Measurements from ENCODE around the gene DDR1.
"Not testable (repeated sequence)": the region's sequence is repeated elsewhere in the genome, so short reads cannot be mapped to it uniquely, and the experiment has no call there.

DDR1 gene

DNA sequence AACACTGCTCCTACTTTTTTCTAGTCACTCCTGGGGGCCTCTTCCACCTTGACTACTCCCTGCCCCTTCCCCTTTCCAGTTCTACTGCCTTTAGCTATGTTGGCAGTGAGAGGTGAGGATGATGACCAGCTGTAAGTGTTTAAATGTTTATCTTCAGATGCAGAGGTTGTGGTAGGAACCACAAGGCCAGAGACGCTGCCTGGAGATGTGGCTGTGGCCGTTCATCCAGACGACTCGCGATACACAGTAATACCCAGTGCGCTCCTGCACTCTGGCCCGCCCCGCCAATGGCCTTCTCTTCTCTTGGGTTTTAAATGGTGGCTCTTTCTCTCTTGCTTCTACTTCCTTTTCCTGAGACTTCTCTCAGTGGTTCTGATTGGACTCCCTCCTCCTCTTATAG, 34.4 kb downstream of the DDR1 start:
- no peak for DNase-seq (ENCODE audit: low spot score)
- Mint-ChIP-seq H3K36me3 (ENCODE audit: low read depth) (peaks cover 31% of the 10 kb centered on the region), H3K4me3 (no peak overlapping the region), H3K27ac (no peak overlapping the region), H3K4me1 (ENCODE audit: low read depth) (peaks cover 21% of the 10 kb centered on the region), H3K27me3 (ENCODE audit: low read depth) (no peaks in the 10 kb centered on the region), H3K9me3 (no peaks in the 10 kb centered on the region)

- H3K27ac Mint-ChIP-seq, result no peak overlapping the region
- H3K36me3 Mint-ChIP-seq (ENCODE audit: low read depth), result peaks cover 33% of the 10 kb centered on the region
- no peaks in the 10 kb centered on the region for H3K9me3 Mint-ChIP-seq
- H3K4me1 Mint-ChIP-seq (ENCODE audit: low read depth), result no peaks in the 10 kb centered on the region
- no peaks in the 10 kb centered on the region for H3K27me3 Mint-ChIP-seq (ENCODE audit: low read depth)
- no peak overlapping the region for H3K4me3 Mint-ChIP-seq
- DNase-seq (ENCODE audit: low spot score), result no peak
Observed at GRCh38 chr6:30922447-30922852, 38.1 kb downstream of the DDR1 start.

- not testable (repeated sequence) for H3K27ac Mint-ChIP-seq; H3K27me3 Mint-ChIP-seq (ENCODE audit: low read depth); H3K4me1 Mint-ChIP-seq (ENCODE audit: low read depth); H3K9me3 Mint-ChIP-seq; H3K4me3 Mint-ChIP-seq; DNase-seq (ENCODE audit: low spot score)
- peaks cover 38% of the 10 kb centered on the region for H3K36me3 Mint-ChIP-seq (ENCODE audit: low read depth)
Observed at GRCh38 chr6:30924040-30924627, 39.8 kb downstream of the DDR1 start.

GRCh38 chr6:30926644-30927043, 42.3 kb downstream of the DDR1 start:
- no peak overlapping the region for H3K4me3 Mint-ChIP-seq
- peaks cover 25% of the 10 kb centered on the region for H3K36me3 Mint-ChIP-seq (ENCODE audit: low read depth)
- no peaks in the 10 kb centered on the region for H3K4me1 Mint-ChIP-seq (ENCODE audit: low read depth)
- no peak overlapping the region for H3K27ac Mint-ChIP-seq
- H3K9me3 Mint-ChIP-seq, result peaks cover 7% of the 10 kb centered on the region
- no peak for DNase-seq (ENCODE audit: low spot score)
- H3K27me3 Mint-ChIP-seq (ENCODE audit: low read depth), result no peaks in the 10 kb centered on the region

GRCh38 chr6:30927080-30927479, 42.8 kb downstream of the DDR1 start:
- H3K27ac Mint-ChIP-seq; H3K4me1 Mint-ChIP-seq (ENCODE audit: low read depth); H3K9me3 Mint-ChIP-seq; H3K27me3 Mint-ChIP-seq (ENCODE audit: low read depth); DNase-seq (ENCODE audit: low spot score); H3K4me3 Mint-ChIP-seq: not testable (repeated sequence)
- H3K36me3 Mint-ChIP-seq (ENCODE audit: low read depth), result peaks cover 25% of the 10 kb centered on the region

DNA sequence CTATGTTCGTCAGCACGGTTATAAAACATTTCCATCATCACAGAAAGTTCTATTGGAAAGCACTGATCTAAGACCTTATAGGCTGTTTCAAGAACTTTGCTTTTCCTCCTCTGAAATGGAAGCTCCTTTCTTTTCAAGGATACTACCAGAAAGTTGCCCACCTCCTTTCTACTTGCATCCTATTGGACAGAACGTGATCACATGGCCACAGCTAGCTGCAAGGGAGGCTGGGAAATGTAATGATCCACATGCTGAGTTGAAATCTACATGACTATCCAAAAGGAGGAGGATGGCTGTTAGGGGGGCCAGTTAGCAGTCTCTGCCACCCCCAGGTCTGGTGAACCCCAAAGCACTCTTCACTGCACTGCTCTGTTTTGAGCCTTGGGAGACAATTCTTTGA, 44.4 kb downstream of the DDR1 start:
- H3K36me3 Mint-ChIP-seq (ENCODE audit: low read depth), result peaks cover 16% of the 10 kb centered on the region
- H3K27me3 Mint-ChIP-seq (ENCODE audit: low read depth), result no peaks in the 10 kb centered on the region
- H3K9me3 Mint-ChIP-seq, result peaks cover 7% of the 10 kb centered on the region
- no peak overlapping the region for H3K27ac Mint-ChIP-seq
- H3K4me1 Mint-ChIP-seq (ENCODE audit: low read depth), result no peaks in the 10 kb centered on the region
- DNase-seq (ENCODE audit: low spot score), result no peak
- H3K4me3 Mint-ChIP-seq, result no peak overlapping the region

DNA sequence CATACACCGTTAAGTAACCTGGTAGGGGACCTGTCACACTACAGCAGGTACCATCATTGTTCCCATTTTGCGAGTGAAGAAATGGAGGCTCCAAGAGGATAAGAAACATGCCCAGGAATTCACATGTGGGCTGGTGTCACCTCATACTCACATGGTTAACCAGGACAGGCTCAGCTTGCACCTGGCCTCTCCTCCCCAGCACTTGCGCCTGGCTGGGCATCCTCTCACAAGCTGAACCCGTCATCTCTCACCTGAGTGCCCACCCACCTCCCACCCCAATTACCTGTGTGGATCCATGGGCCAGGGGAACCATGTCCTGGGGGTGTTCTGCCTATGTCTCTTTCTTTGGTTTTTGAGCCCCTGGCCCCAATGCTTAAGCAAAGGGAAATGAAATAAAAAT, 46.2 kb downstream of the DDR1 start:
- Mint-ChIP-seq H3K36me3 (ENCODE audit: low read depth) (peaks cover 10% of the 10 kb centered on the region), H3K4me1 (ENCODE audit: low read depth) (no peaks in the 10 kb centered on the region), H3K9me3 (peaks cover 7% of the 10 kb centered on the region), H3K4me3 (no peak overlapping the region), H3K27me3 (ENCODE audit: low read depth) (peaks cover 3% of the 10 kb centered on the region), H3K27ac (no peak overlapping the region)
- no peak for DNase-seq (ENCODE audit: low spot score)

DNA sequence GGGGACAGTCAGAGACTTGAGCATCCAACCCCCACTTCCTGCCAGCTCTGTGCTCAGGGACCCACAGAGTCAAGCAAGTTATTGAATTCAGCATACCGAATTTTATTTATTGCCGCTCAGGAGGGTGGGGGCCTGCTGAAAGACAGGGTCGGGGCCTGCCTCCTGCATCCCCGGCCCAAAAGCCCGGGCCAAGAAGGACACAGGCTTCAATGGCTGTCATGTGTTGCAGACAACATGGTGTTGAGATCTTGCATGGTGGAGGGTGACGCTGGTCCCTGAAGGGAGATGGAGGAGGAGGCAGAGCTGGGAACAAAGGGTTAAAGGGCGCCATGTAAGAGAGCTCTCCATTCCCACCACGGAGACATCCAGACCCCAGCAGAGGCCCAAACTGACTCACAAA, 47.0 kb downstream of the DDR1 start:
- no peak overlapping the region for H3K27ac Mint-ChIP-seq

DNA sequence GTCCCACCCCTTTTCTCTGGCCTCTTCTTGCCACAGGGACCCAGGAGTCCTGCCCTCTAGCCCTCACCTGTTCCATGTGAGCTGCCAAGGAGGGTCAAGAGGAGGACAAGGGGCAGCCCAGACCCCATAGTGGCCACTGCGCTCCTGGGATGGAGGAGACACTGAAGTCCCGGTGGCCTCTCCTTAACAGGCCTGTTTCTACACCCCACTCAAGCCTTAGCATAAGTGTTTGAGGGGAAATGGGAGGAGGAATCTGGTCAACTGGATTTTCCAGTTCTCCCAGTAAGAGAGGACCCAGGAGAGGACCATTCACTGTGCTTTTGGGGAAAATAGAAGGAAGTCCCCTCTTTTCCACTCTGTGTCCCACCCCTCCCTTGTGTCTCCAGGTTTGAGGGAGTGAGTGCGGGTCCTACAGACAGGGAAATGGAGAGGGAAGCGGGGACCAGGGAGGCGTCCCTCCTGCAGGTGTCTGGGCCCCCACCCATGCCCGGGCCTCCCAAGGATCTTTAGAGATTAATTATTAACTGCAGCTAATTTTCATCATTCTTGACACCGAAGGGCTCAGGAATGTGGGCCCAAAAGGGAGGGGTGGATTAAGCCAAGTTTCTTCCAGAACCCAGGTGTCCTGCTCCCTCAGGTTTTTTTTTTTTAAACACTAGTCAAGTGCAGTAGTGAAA, 47.8 kb downstream of the DDR1 start, which contains the start of gene SFTA2:
SFTA2 (minus strand) TSS at position 202 of the 677 bp plus-strand sequence; CDS start at position 128, 74 bp downstream.
- no peak within 1 kb of the TSS for H3K27ac Mint-ChIP-seq
- H3K9me3 Mint-ChIP-seq, result peaks cover 7% of the 10 kb centered on the region
- H3K4me3 Mint-ChIP-seq, result no peak within 1 kb of the TSS
- peaks cover 6% of the 10 kb centered on the region for H3K36me3 Mint-ChIP-seq (ENCODE audit: low read depth)
- DNase-seq (ENCODE audit: low spot score), result no peak
- peaks cover 3% of the 10 kb centered on the region for H3K27me3 Mint-ChIP-seq (ENCODE audit: low read depth)
- no peaks in the 10 kb centered on the region for H3K4me1 Mint-ChIP-seq (ENCODE audit: low read depth)

More for the DNA sequence above, 47.0 kb downstream of the DDR1 start:
- H3K4me3 Mint-ChIP-seq, result no peak overlapping the region
- no peaks in the 10 kb centered on the region for H3K4me1 Mint-ChIP-seq (ENCODE audit: low read depth)
- peaks cover 3% of the 10 kb centered on the region for H3K27me3 Mint-ChIP-seq (ENCODE audit: low read depth)
- DNase-seq (ENCODE audit: low spot score), result no peak
- H3K36me3 Mint-ChIP-seq (ENCODE audit: low read depth), result peaks cover 10% of the 10 kb centered on the region
- H3K9me3 Mint-ChIP-seq, result peaks cover 7% of the 10 kb centered on the region

GRCh38 chr6:30932665-30933365, 48.5 kb downstream of the DDR1 start:
- peaks cover 7% of the 10 kb centered on the region for H3K9me3 Mint-ChIP-seq
- H3K27ac Mint-ChIP-seq, result no peak overlapping the region

GRCh38 chr6:30935018-30935417, 50.7 kb downstream of the DDR1 start:
- Mint-ChIP-seq H3K4me1 (ENCODE audit: low read depth) (no peaks in the 10 kb centered on the region), H3K27me3 (ENCODE audit: low read depth) (peaks cover 3% of the 10 kb centered on the region), H3K36me3 (ENCODE audit: low read depth) (no peaks in the 10 kb centered on the region)

More at GRCh38 chr6:30932665-30933365, 48.5 kb downstream of the DDR1 start:
- Mint-ChIP-seq H3K27me3 (ENCODE audit: low read depth) (peaks cover 3% of the 10 kb centered on the region), H3K4me1 (ENCODE audit: low read depth) (no peaks in the 10 kb centered on the region), H3K4me3 (no peak overlapping the region), H3K36me3 (ENCODE audit: low read depth) (peaks cover 4% of the 10 kb centered on the region)
- DNase-seq (ENCODE audit: low spot score), result no peak

GRCh38 chr6:30937265-30937664, 52.9 kb downstream of the DDR1 start:
- no peaks in the 10 kb centered on the region for H3K4me1 Mint-ChIP-seq (ENCODE audit: low read depth)
- H3K27ac Mint-ChIP-seq, result no peak overlapping the region
- DNase-seq (ENCODE audit: low spot score), result no peak
- no peaks in the 10 kb centered on the region for H3K9me3 Mint-ChIP-seq
- peaks cover 15% of the 10 kb centered on the region for H3K27me3 Mint-ChIP-seq (ENCODE audit: low read depth)
- no peaks in the 10 kb centered on the region for H3K36me3 Mint-ChIP-seq (ENCODE audit: low read depth)
- H3K4me3 Mint-ChIP-seq, result no peak overlapping the region

More at GRCh38 chr6:30935018-30935417, 50.7 kb downstream of the DDR1 start:
- Mint-ChIP-seq H3K27ac (no peak overlapping the region), H3K9me3 (no peaks in the 10 kb centered on the region), H3K4me3 (no peak overlapping the region)
- DNase-seq (ENCODE audit: low spot score), result no peak

- Mint-ChIP-seq H3K4me3 (no peak overlapping the region), H3K4me1 (ENCODE audit: low read depth) (no peaks in the 10 kb centered on the region), H3K9me3 (no peaks in the 10 kb centered on the region), H3K27ac (no peak overlapping the region), H3K27me3 (ENCODE audit: low read depth) (peaks cover 27% of the 10 kb centered on the region), H3K36me3 (ENCODE audit: low read depth) (no peaks in the 10 kb centered on the region)
- no peak for DNase-seq (ENCODE audit: low spot score)
Observed at GRCh38 chr6:30938730-30939129, 54.4 kb downstream of the DDR1 start.

GRCh38 chr6:30939473-30939872, 55.2 kb downstream of the DDR1 start:
- no peaks in the 10 kb centered on the region for H3K36me3 Mint-ChIP-seq (ENCODE audit: low read depth)
- H3K4me3 Mint-ChIP-seq, result no peak overlapping the region
- no peaks in the 10 kb centered on the region for H3K4me1 Mint-ChIP-seq (ENCODE audit: low read depth)
- H3K9me3 Mint-ChIP-seq, result no peaks in the 10 kb centered on the region
- no peak for DNase-seq (ENCODE audit: low spot score)
- H3K27ac Mint-ChIP-seq, result no peak overlapping the region
- H3K27me3 Mint-ChIP-seq (ENCODE audit: low read depth), result peaks cover 31% of the 10 kb centered on the region

All from T-helper 2 cell treated with Interferon-gamma antibody and Interleukin-4, amounts not matched to agents 5 μg/mL and 100 μg/mL, for 36 hours (primary cell).